Heart left ventricle (tissue), 13 donors: Measurements from ENCODE around the gene ZNF668.

Experiments used
- CTCF ChIP-seq, 12 donors: fragments of 200-600 bp; sonication (generic) in 4 of 12; IDR thresholded peaks; one replicate each; pipeline versions ENCODE4 v1.5.0 to v1.8.0; 2018 to 2022; ENCODE audit warnings: antibody characterized with exemption in 12 of 12, mild to moderate bottlenecking in 5 of 12
- POLR2A ChIP-seq, 2 donors: fragments of 450-650 bp; IDR thresholded peaks; one replicate each; pipeline ENCODE4 v1.6.1; 2017; ENCODE audit warnings: antibody characterized with exemption in 2 of 2, mild to moderate bottlenecking in 2 of 2, moderate library complexity in 2 of 2
- donor health status: ischemic (EF 13 %, LVEDD 7.1; RV severe dilation, severe dysfunction).
- donor health status: DM: no; HTN: yes; CAD: no.
- donor health status: DM: no; HTN: no; CAD: no.
- donor health status: ischemic (EF 25% LVEDD 6.9; RV normal size, moderate dysfunction).
- donor health status: ischemic (EF 25% LVEDD 5.7; RV mildly dilated, moderate dysfunction).
- donor health status: ischemic (EF 35%, LVEDD 5.7; RV mildly dilated, moderate dysfunction).
- donor health status: nonischemic (EF 11% LVEDD 7.7; RV severe dilation, severe dysfunction).
- donor health status: DM: yes; HTN: yes; CAD: no.
- donor health status: PGD.
- donor health status: ischemic (EF 29% LVEDD 5.4; RV normal size, mild dysfunction).
- donor health status: nonischemic (EF 23%, LVEDD 6.1; RV moderate dilation, normal function).

DNA sequence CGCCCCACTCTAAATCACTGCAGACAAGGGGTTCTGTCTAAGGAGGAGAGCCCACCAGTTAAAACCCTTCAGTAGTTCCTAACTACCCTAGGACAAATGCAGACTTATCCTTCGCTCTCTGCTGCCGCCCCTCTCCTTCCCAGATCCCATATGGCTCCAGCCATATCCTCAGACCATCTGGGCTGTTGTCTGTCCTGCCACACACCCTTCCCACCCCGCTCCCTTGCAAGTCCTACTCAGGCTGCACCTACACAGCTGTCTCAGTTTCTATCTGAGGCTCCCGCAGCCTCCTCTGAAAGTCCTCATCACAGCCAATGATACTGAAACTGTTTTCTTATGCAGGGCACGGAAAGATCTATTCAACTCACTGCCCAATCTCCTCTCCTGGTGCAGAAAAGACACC lies 33.4 kb upstream of the ZNF668 start:
- no peak for TF ChIP-seq CTCF (IDR thresholded peaks at IDR 0.05)
- TF ChIP-seq POLR2A (IDR thresholded peaks at IDR 0.05), result no peak
